Lower lobe of right lung (tissue), 2 donors: ENCODE data around the gene PTPRK. TPM values are rescaled to one million over a fixed set of nuclear protein-coding genes. Genes with fewer than 3 reads are reported as not detected.

ENCODE experiments used
- ATAC-seq, 2 donors: fragments of 200-7000 bp; cut with Tn5 transposase; one replicate each; pipeline ENCODE4 v1.9.1; 2020 to 2022; ENCODE audit warnings: mild to moderate bottlenecking in 2 of 2, moderate library complexity in 2 of 2
- DNase-seq: peaks from one replicate; pipeline ENCODE4 v3.0.0-alpha.2; 2020
- H3K27ac ChIP-seq: fragments of 200-600 bp; one replicate; pipeline ENCODE4 v1.8.0; 2022
- H3K27me3 ChIP-seq: fragments of 200-600 bp; one replicate; pipeline ENCODE4 v1.8.0; 2022; ENCODE audit warnings: low read depth
- H3K36me3 ChIP-seq: fragments of 200-600 bp; one replicate; pipeline ENCODE4 v1.8.0; 2022; ENCODE audit warnings: mild to moderate bottlenecking
- H3K4me1 ChIP-seq: fragments of 200-600 bp; one replicate; pipeline ENCODE4 v1.8.0; 2022
- H3K4me3 ChIP-seq: fragments of 200-600 bp; one replicate; pipeline ENCODE4 v1.8.0; 2022; ENCODE audit warnings: mild to moderate bottlenecking
- H3K9me3 ChIP-seq: fragments of 200-600 bp; one replicate; pipeline ENCODE4 v1.8.0; 2022
- CTCF ChIP-seq: fragments of 200-600 bp; IDR thresholded peaks from one replicate; pipeline ENCODE4 v1.8.0; 2022; ENCODE audit warnings: antibody characterized with exemption, mild to moderate bottlenecking
- intact Hi-C: fragments of 100-400 bp; cut with DNase I; formaldehyde crosslinking; loops from one replicate; pipeline ENCODE4 v1.11.0; 2022
- total RNA-seq: library from RNA; stranded (reverse); fragmentation: NEBNext Ultra II Directional; extraction: Animal tissue kit (Norgen Biotek cat#: 25700); gene quantifications from one replicate; pipeline ENCODE4 v1.2.1, GENCODE V29; 2021
- donor health status: DM: no; HTN: yes; CAD: no; lungs with severe emphysema.

The PTPRK gene
- total RNA-seq, 1 donor from 2014 or later: 62.7 TPM

- ATAC-seq (no peak), DNase-seq (no peak)
- H3K27ac ChIP-seq: no peak overlapping the region
- no peak for TF ChIP-seq CTCF
- no peaks in the 10 kb centered on the region for H3K4me1 ChIP-seq
- intact Hi-C loops: no loop called here
- no peaks in the 10 kb centered on the region for H3K27me3 ChIP-seq
- no peak overlapping the region for H3K4me3 ChIP-seq
- H3K9me3 ChIP-seq: no peaks in the 10 kb centered on the region
- no peaks in the 10 kb centered on the region for H3K36me3 ChIP-seq
Observed at GRCh38 chr6:128422200-128422599, 98.2 kb downstream of the PTPRK start.

GRCh38 chr6:128421788-128422187 is 98.6 kb downstream of the PTPRK start:
- Histone ChIP-seq H3K9me3 (no peaks in the 10 kb centered on the region), H3K27ac (no peak overlapping the region), H3K36me3 (no peaks in the 10 kb centered on the region), H3K4me1 (no peaks in the 10 kb centered on the region), H3K27me3 (no peaks in the 10 kb centered on the region), H3K4me3 (no peak overlapping the region)
- ATAC-seq: no peak
- TF ChIP-seq CTCF: no peak
- no peak for DNase-seq
- intact Hi-C loops: no loop called here

- H3K4me1 ChIP-seq: no peaks in the 10 kb centered on the region
- H3K27ac ChIP-seq: no peak overlapping the region
- H3K9me3 ChIP-seq: no peaks in the 10 kb centered on the region
- intact Hi-C loops: no loop called here
- DNase-seq: no peak
- H3K27me3 ChIP-seq: no peaks in the 10 kb centered on the region
- ATAC-seq: peak in 1 of 2 donors; percentile 57
- H3K4me3 ChIP-seq: no peak overlapping the region
- no peak for TF ChIP-seq CTCF
- no peaks in the 10 kb centered on the region for H3K36me3 ChIP-seq
Observed at GRCh38 chr6:128417698-128418097, 102.7 kb downstream of the PTPRK start.

GRCh38 chr6:128415387-128415786 is 105.0 kb downstream of the PTPRK start:
- ATAC-seq: no peak
- no peaks in the 10 kb centered on the region for H3K27me3 ChIP-seq
- DNase-seq: no peak
- intact Hi-C loops: no loop called here
- H3K36me3 ChIP-seq: no peaks in the 10 kb centered on the region
- no peak overlapping the region for H3K4me3 ChIP-seq
- no peaks in the 10 kb centered on the region for H3K9me3 ChIP-seq
- H3K27ac ChIP-seq: no peak overlapping the region
- no peaks in the 10 kb centered on the region for H3K4me1 ChIP-seq
- no peak for TF ChIP-seq CTCF

- no peak for TF ChIP-seq CTCF
- Histone ChIP-seq H3K9me3 (no peaks in the 10 kb centered on the region), H3K4me3 (no peak overlapping the region), H3K36me3 (no peaks in the 10 kb centered on the region), H3K27ac (no peak overlapping the region), H3K4me1 (no peaks in the 10 kb centered on the region), H3K27me3 (no peaks in the 10 kb centered on the region)
- intact Hi-C loops: no loop called here
- DNase-seq (no peak), ATAC-seq (no peak)
Observed at GRCh38 chr6:128414943-128415342, 105.5 kb downstream of the PTPRK start.

- no peaks in the 10 kb centered on the region for H3K27me3 ChIP-seq
- no peak overlapping the region for H3K27ac ChIP-seq
- DNase-seq (no peak), ATAC-seq (no peak)
- no peaks in the 10 kb centered on the region for H3K9me3 ChIP-seq
- no peaks in the 10 kb centered on the region for H3K36me3 ChIP-seq
- no peak overlapping the region for H3K4me3 ChIP-seq
- TF ChIP-seq CTCF: no peak
- H3K4me1 ChIP-seq: no peaks in the 10 kb centered on the region
- intact Hi-C loops: no loop called here
Observed at GRCh38 chr6:128413291-128413690, 107.1 kb downstream of the PTPRK start.
